ENCODE results near the gene LRMDA.
A peak's percentile ranks its signal among the peaks of the same experiment; 100 is the strongest.

LRMDA gene

GRCh38 chr10:76071653-76072365, 640.4 kb downstream of the LRMDA start:
- no peak for DNase-seq (ENCODE audit: low read depth)
- TF ChIP-seq CTCF (conservative IDR thresholded peaks at IDR 0.05; ENCODE audit: low read depth, low read length) = no peak
- no peak overlapping the region for H3K4me3 ChIP-seq (ENCODE audit: low read depth, low read length)

GRCh38 chr10:76072384-76072783, 641.0 kb downstream of the LRMDA start:
- no peak overlapping the region for H3K4me3 ChIP-seq (ENCODE audit: low read depth, low read length)
- TF ChIP-seq CTCF (conservative IDR thresholded peaks at IDR 0.05; ENCODE audit: low read depth, low read length) = no peak
- no peak for DNase-seq (ENCODE audit: low read depth)

GRCh38 chr10:76073524-76073923, 642.1 kb downstream of the LRMDA start:
- H3K4me3 ChIP-seq (ENCODE audit: low read depth, low read length) = no peak overlapping the region
- DNase-seq (ENCODE audit: low read depth) = no peak
- no peak for TF ChIP-seq CTCF (conservative IDR thresholded peaks at IDR 0.05; ENCODE audit: low read depth, low read length)

- no peak for TF ChIP-seq CTCF (conservative IDR thresholded peaks at IDR 0.05; ENCODE audit: low read depth, low read length)
- DNase-seq (ENCODE audit: low read depth) = no peak
- no peak overlapping the region for H3K4me3 ChIP-seq (ENCODE audit: low read depth, low read length)
These were observed 643.2 kb downstream of the LRMDA start for GRCh38 chr10:76074659-76075058.

GRCh38 chr10:76080451-76080850, 649.0 kb downstream of the LRMDA start:
- peak; percentile 87 for DNase-seq (ENCODE audit: low read depth)
- no peak for TF ChIP-seq CTCF (conservative IDR thresholded peaks at IDR 0.05; ENCODE audit: low read depth, low read length)
- no peak overlapping the region for H3K4me3 ChIP-seq (ENCODE audit: low read depth, low read length)

- no peak for TF ChIP-seq CTCF (conservative IDR thresholded peaks at IDR 0.05; ENCODE audit: low read depth, low read length)
- DNase-seq (ENCODE audit: low read depth) = peak; percentile 18
These were observed 649.6 kb downstream of the LRMDA start for GRCh38 chr10:76080991-76081390.

GRCh38 chr10:76082232-76082631, 650.8 kb downstream of the LRMDA start:
- TF ChIP-seq CTCF (conservative IDR thresholded peaks at IDR 0.05; ENCODE audit: low read depth, low read length) = no peak
- H3K4me3 ChIP-seq (ENCODE audit: low read depth, low read length) = no peak overlapping the region
- peak; percentile 19 for DNase-seq (ENCODE audit: low read depth)

More at GRCh38 chr10:76080991-76081390, 649.6 kb downstream of the LRMDA start:
- no peak overlapping the region for H3K4me3 ChIP-seq (ENCODE audit: low read depth, low read length)
